GM23338 (cell line): Measurements from ENCODE around the gene RPS5. TPM values are rescaled to one million over a fixed set of nuclear protein-coding genes. Genes with fewer than 3 reads are reported as not detected.
"Not testable (repeated sequence)": the region's sequence is repeated elsewhere in the genome, so short reads cannot be mapped to it uniquely, and the experiment has no call there.

Experiments
- ATAC-seq: fragments of 200-7000 bp; cut with Tn5 transposase; 3 replicates; pipeline ENCODE4 v1.9.1; 2020
- DNase-seq: peaks from one replicate; pipeline ENCODE4 v3.0.0-alpha.2; 2015; ENCODE audit warnings: low spot score
- H2AFZ ChIP-seq: fragments of 200-600 bp; sonication (generic); 2 replicates; pipeline ENCODE4 v1.8.0; 2016; ENCODE audit warnings: antibody characterized with exemption, mild to moderate bottlenecking, moderate library complexity
- H3F3A ChIP-seq: fragments of 200-600 bp; sonication (generic); replicated peaks from 2 replicates; pipeline ENCODE4 v1.8.0; 2017; ENCODE audit warnings: antibody characterized with exemption, mixed run types, low read depth
- H3K27ac ChIP-seq: fragments of 200-600 bp; sonication (generic); 2 replicates; pipeline ENCODE4 v1.6.1; 2016; ENCODE audit warnings: low read depth
- H3K27me3 ChIP-seq: fragments of 200-600 bp; sonication (generic); 2 replicates; pipeline ENCODE4 v1.8.0; 2016; ENCODE audit warnings: mild to moderate bottlenecking, mixed run types, moderate library complexity; ENCODE audit not compliant: insufficient read depth
- H3K36me3 ChIP-seq: fragments of 200-600 bp; sonication (generic); 2 replicates; pipeline ENCODE4 v1.8.0; 2016; ENCODE audit warnings: mild to moderate bottlenecking; ENCODE audit not compliant: insufficient read depth
- H3K4me1 ChIP-seq: fragments of 200-600 bp; sonication (generic); 2 replicates; pipeline ENCODE4 v1.8.0; 2016; ENCODE audit warnings: mild to moderate bottlenecking, moderate library complexity; ENCODE audit not compliant: insufficient read depth
- H3K4me2 ChIP-seq: fragments of 200-600 bp; sonication (generic); 2 replicates; pipeline ENCODE4 v1.7.1; 2017; ENCODE audit warnings: mixed run types
- H3K4me3 ChIP-seq: fragments of 200-600 bp; sonication (generic); 2 replicates; pipeline ENCODE4 v1.6.1; 2016; ENCODE audit warnings: mixed run types
- H3K79me2 ChIP-seq: fragments of 200-600 bp; sonication (generic); replicated peaks from 2 replicates; pipeline ENCODE4 v1.8.0; 2017; ENCODE audit warnings: mild to moderate bottlenecking; ENCODE audit not compliant: insufficient read depth
- H3K9me2 ChIP-seq: fragments of 200-600 bp; sonication (generic); 2 replicates; pipeline ENCODE4 v1.8.0; 2017; ENCODE audit not compliant: insufficient read depth
- H4K20me1 ChIP-seq: fragments of 200-600 bp; sonication (generic); replicated peaks from 2 replicates; pipeline ENCODE4 v1.8.0; 2017; ENCODE audit warnings: mild to moderate bottlenecking; ENCODE audit not compliant: insufficient read depth
- H3K27ac Mint-ChIP-seq: 2 replicates; pipeline ENCODE4 v1.8.0; 2020; ENCODE audit warnings: inconsistent platforms, mild to moderate bottlenecking, moderate library complexity, mixed read lengths
- H3K27me3 Mint-ChIP-seq: 3 replicates; pipeline ENCODE4 v1.8.0; 2022; ENCODE audit warnings: low read depth, mild to moderate bottlenecking, moderate library complexity, mixed read lengths, inconsistent platforms; ENCODE audit not compliant: insufficient read depth, poor library complexity
- H3K36me3 Mint-ChIP-seq: 3 replicates; pipeline ENCODE4 v1.8.0; 2021; ENCODE audit warnings: low read depth, mild to moderate bottlenecking, inconsistent platforms, moderate library complexity, mixed read lengths
- H3K4me1 Mint-ChIP-seq: 3 replicates; pipeline ENCODE4 v1.8.0; 2020; ENCODE audit warnings: mild to moderate bottlenecking, inconsistent platforms, mixed read lengths
- H3K4me3 Mint-ChIP-seq: 3 replicates; pipeline ENCODE4 v1.8.0; 2021; ENCODE audit warnings: moderate library complexity, mild to moderate bottlenecking, inconsistent platforms, mixed read lengths
- H3K9me3 Mint-ChIP-seq: 3 replicates; pipeline ENCODE4 v1.8.0; 2020; ENCODE audit warnings: moderate library complexity, mild to moderate bottlenecking, inconsistent platforms, mixed read lengths
- ETS1 ChIP-seq: IDR thresholded peaks from 2 replicates; pipeline ENCODE4 v1.6.1; 2016; ENCODE audit warnings: antibody characterized with exemption
- EZH2 ChIP-seq: fragments of 200-600 bp; sonication (generic); IDR thresholded peaks from one replicate; pipeline ENCODE4 v1.8.0; 2017; ENCODE audit warnings: antibody characterized with exemption, mild to moderate bottlenecking, low read depth; ENCODE audit not compliant: unreplicated experiment
- EZH2phosphoT487 ChIP-seq: fragments of 200-600 bp; sonication (generic); IDR thresholded peaks from one replicate; pipeline ENCODE4 v1.8.1; 2018; ENCODE audit warnings: antibody characterized with exemption; ENCODE audit not compliant: unreplicated experiment
- JUNB ChIP-seq: IDR thresholded peaks from one replicate; pipeline ENCODE4 v1.6.1; 2016; ENCODE audit warnings: antibody characterized with exemption; ENCODE audit not compliant: unreplicated experiment
- NANOG ChIP-seq: IDR thresholded peaks from 2 replicates; pipeline ENCODE4 v1.6.1; 2016; ENCODE audit warnings: antibody characterized with exemption, borderline replicate concordance
- STAT1 ChIP-seq: IDR thresholded peaks from one replicate; pipeline ENCODE4 v1.6.1; 2016; ENCODE audit warnings: antibody characterized with exemption; ENCODE audit not compliant: unreplicated experiment
- ZNF114 ChIP-seq: fragments of 250-450 bp; sonication (Bioruptor Pico); IDR thresholded peaks from 2 replicates; pipeline ENCODE4 v1.5.0; 2020; ENCODE audit warnings: mild to moderate bottlenecking, moderate library complexity
- ZNF462 ChIP-seq: fragments of 250-450 bp; sonication (Bioruptor Pico); IDR thresholded peaks from 2 replicates; pipeline ENCODE4 v1.5.0; 2020; ENCODE audit warnings: mild to moderate bottlenecking, moderate library complexity
- microRNA-seq: library from miRNA; unstranded; fragments of <30 nt; microRNA quantifications from one replicate; pipeline ENCODE4, GENCODE V29; 2017
- polyA plus RNA-seq: library from polyadenylated mRNA; unstranded; fragments of >200 nt; fragmentation: Nextera tagmentation; extraction: Ambion mirVana; gene quantifications from 2 replicates; pipeline ENCODE4 v1.2.1, GENCODE V29; 2016
- small RNA-seq: library from RNA; depleted of rRNA; stranded (forward); fragments of <200 nt; gene quantifications from one replicate; pipeline ENCODE3, GENCODE V24; 2014; ENCODE audit warnings: low replicate concordance
- total RNA-seq: library from RNA; depleted of rRNA; stranded (reverse); fragments of >200 nt; shearing (Covaris generic); gene quantifications from 2 replicates; pipeline ENCODE4 v1.2.3, GENCODE V29; 2014; rRNA removed

The RPS5 gene
- total and polyA plus RNA-seq, 2 experiments from 2014 or later: 734 to 2,111 TPM

- no peak for TF ChIP-seq ZNF462 (CRISPR knock-in tag)
- no peak for TF ChIP-seq EZH2phosphoT487
- TF ChIP-seq STAT1: no peak
- no peak for TF ChIP-seq EZH2
- TF ChIP-seq NANOG: no peak
- no peak for TF ChIP-seq JUNB
- TF ChIP-seq ETS1: no peak
- no peak for TF ChIP-seq ZNF114 (CRISPR knock-in tag)
Measured at GRCh38 chr19:58440556-58440955, 53.5 kb downstream of the RPS5 start (continued).

GRCh38 chr19:58442986-58443385 lies 55.9 kb downstream of the RPS5 start:
- not testable (repeated sequence) for H3K4me2 ChIP-seq, H3K4me3 ChIP-seq, ATAC-seq, H3K27ac ChIP-seq, H3K27me3 ChIP-seq, H2AFZ ChIP-seq, H3K36me3 ChIP-seq, H3K4me1 Mint-ChIP-seq, H3F3A ChIP-seq, DNase-seq, H3K4me3 Mint-ChIP-seq, H4K20me1 ChIP-seq, H3K4me1 ChIP-seq, H3K79me2 ChIP-seq, H3K27ac Mint-ChIP-seq
- peaks cover 30% of the 10 kb centered on the region for H3K9me2 ChIP-seq
- Mint-ChIP-seq H3K27me3 (peaks cover 30% of the 10 kb centered on the region), H3K9me3 (peaks cover 67% of the 10 kb centered on the region), H3K36me3 (peaks cover 31% of the 10 kb centered on the region)

Small RNA genes lying within 50 kb of the gene (microRNA-seq; reads per million reads assigned to microRNA genes)
- gene MIR4754: not detected

Small RNA genes lying within 50 kb of the gene (small RNA-seq; reads per million reads assigned to genes)
- gene MIR4754: not detected
- 0.10 reads per million for gene RNA5SP473

Other genes starting within 250 kb of the RPS5 start
- 15.2 and 16.9 TPM in 2 replicates for gene ZNF329, start 236.5 kb upstream of the RPS5 start, total RNA-seq
- gene ZNF329, start 236.5 kb upstream of the RPS5 start, polyA plus RNA-seq: 2.7 and 3.3 TPM in 2 replicates
- gene ZNF274, start 204.2 kb upstream of the RPS5 start, total RNA-seq: 31.2 and 40.0 TPM in 2 replicates
- gene ZNF274, start 204.2 kb upstream of the RPS5 start, polyA plus RNA-seq: 17.5 and 19.9 TPM in 2 replicates
- gene ZNF544, start 158.4 kb upstream of the RPS5 start, total RNA-seq: 93.9 and 105 TPM in 2 replicates
- 27.7 and 29.4 TPM in 2 replicates for gene ZNF544, start 158.4 kb upstream of the RPS5 start, polyA plus RNA-seq
- 27.4 and 30.3 TPM in 2 replicates for gene ZNF8, start 108.3 kb upstream of the RPS5 start, total RNA-seq
- 4.3 and 4.7 TPM in 2 replicates for gene ZNF8, start 108.3 kb upstream of the RPS5 start, polyA plus RNA-seq
- gene ERVK3-1, start 81.9 kb upstream of the RPS5 start, total RNA-seq: 26.1 and 34.4 TPM in 2 replicates
- 64.2 and 66.2 TPM in 2 replicates for gene ERVK3-1, start 81.9 kb upstream of the RPS5 start, polyA plus RNA-seq
- gene ZSCAN22, start 60.3 kb upstream of the RPS5 start, total RNA-seq: 2.7 and 2.9 TPM in 2 replicates
- gene ZSCAN22, start 60.3 kb upstream of the RPS5 start, polyA plus RNA-seq: 0.86 and 0.99 TPM in 2 replicates
- 6.5 and 17.7 TPM in 2 replicates for gene A1BG, start 33.8 kb upstream of the RPS5 start, total RNA-seq
- gene A1BG, start 33.8 kb upstream of the RPS5 start, polyA plus RNA-seq: 43.5 and 50.5 TPM in 2 replicates
- 1.0 and 2.0 TPM in 2 replicates for gene ZNF497, start 24.5 kb upstream of the RPS5 start, total RNA-seq
- gene ZNF497, start 24.5 kb upstream of the RPS5 start, polyA plus RNA-seq: 0.44 and 0.61 TPM in 2 replicates
- gene ZNF837, start 6.2 kb upstream of the RPS5 start, total RNA-seq: 11.0 and 11.3 TPM in 2 replicates
- 2.2 and 3.1 TPM in 2 replicates for gene ZNF837, start 6.2 kb upstream of the RPS5 start, polyA plus RNA-seq
- 0.87 TPM in 1 of 2 replicates, not detected in the other for gene RNF225, start 8.4 kb downstream of the RPS5 start, total RNA-seq
- not detected in 2 replicates for gene RNF225, start 8.4 kb downstream of the RPS5 start, polyA plus RNA-seq
- 8.1 and 9.1 TPM in 2 replicates for gene ZNF584, start 21.4 kb downstream of the RPS5 start, total RNA-seq
- 1.1 and 2.3 TPM in 2 replicates for gene ZNF584, start 21.4 kb downstream of the RPS5 start, polyA plus RNA-seq
- gene ZNF132, start 52.9 kb downstream of the RPS5 start, total RNA-seq: 3.0 and 5.2 TPM in 2 replicates
- gene ZNF132, start 52.9 kb downstream of the RPS5 start, polyA plus RNA-seq: 1.1 and 2.2 TPM in 2 replicates
- gene ZNF324B, start 64.4 kb downstream of the RPS5 start, total RNA-seq: 3.0 and 4.7 TPM in 2 replicates
- gene ZNF324B, start 64.4 kb downstream of the RPS5 start, polyA plus RNA-seq: 0.50 and 0.61 TPM in 2 replicates
- 11.4 and 15.0 TPM in 2 replicates for gene ZNF324, start 79.8 kb downstream of the RPS5 start, total RNA-seq
- gene ZNF324, start 79.8 kb downstream of the RPS5 start, polyA plus RNA-seq: 3.5 and 3.9 TPM in 2 replicates
- gene ZNF446, start 89.1 kb downstream of the RPS5 start, total RNA-seq: 5.6 and 5.9 TPM in 2 replicates
- 2.1 and 2.4 TPM in 2 replicates for gene ZNF446, start 89.1 kb downstream of the RPS5 start, polyA plus RNA-seq
- gene SLC27A5, start 124.7 kb downstream of the RPS5 start, total RNA-seq: 13.4 and 16.2 TPM in 2 replicates
- 35.5 and 37.7 TPM in 2 replicates for gene SLC27A5, start 124.7 kb downstream of the RPS5 start, polyA plus RNA-seq
- gene ZBTB45, start 132.5 kb downstream of the RPS5 start, total RNA-seq: 9.0 and 10.4 TPM in 2 replicates
- 8.5 and 9.5 TPM in 2 replicates for gene ZBTB45, start 132.5 kb downstream of the RPS5 start, polyA plus RNA-seq
- gene TRIM28, start 156.8 kb downstream of the RPS5 start, total RNA-seq: 1,208 and 1,430 TPM in 2 replicates
- 920 and 1,022 TPM in 2 replicates for gene TRIM28, start 156.8 kb downstream of the RPS5 start, polyA plus RNA-seq
- gene CHMP2A, start 167.8 kb downstream of the RPS5 start, total RNA-seq: 78.6 and 92.2 TPM in 2 replicates
- gene CHMP2A, start 167.8 kb downstream of the RPS5 start, polyA plus RNA-seq: 143 and 145 TPM in 2 replicates
- 43.7 and 64.5 TPM in 2 replicates for gene UBE2M, start 171.3 kb downstream of the RPS5 start, total RNA-seq
- gene UBE2M, start 171.3 kb downstream of the RPS5 start, polyA plus RNA-seq: 27.6 and 39.8 TPM in 2 replicates
- gene MZF1, start 186.1 kb downstream of the RPS5 start, total RNA-seq: 17.8 and 21.8 TPM in 2 replicates
- gene MZF1, start 186.1 kb downstream of the RPS5 start, polyA plus RNA-seq: 10.2 and 10.8 TPM in 2 replicates